HG03103 (cell line): ENCODE data around the gene MYH2.

Source experiments
- ATAC-seq: cut with Tn5 transposase; IDR thresholded peaks from one replicate; pipeline ENCODE4 v1.9.1; 2021; ENCODE audit warnings: low read depth; ENCODE audit not compliant: unreplicated experiment

MYH2 gene

DNA sequence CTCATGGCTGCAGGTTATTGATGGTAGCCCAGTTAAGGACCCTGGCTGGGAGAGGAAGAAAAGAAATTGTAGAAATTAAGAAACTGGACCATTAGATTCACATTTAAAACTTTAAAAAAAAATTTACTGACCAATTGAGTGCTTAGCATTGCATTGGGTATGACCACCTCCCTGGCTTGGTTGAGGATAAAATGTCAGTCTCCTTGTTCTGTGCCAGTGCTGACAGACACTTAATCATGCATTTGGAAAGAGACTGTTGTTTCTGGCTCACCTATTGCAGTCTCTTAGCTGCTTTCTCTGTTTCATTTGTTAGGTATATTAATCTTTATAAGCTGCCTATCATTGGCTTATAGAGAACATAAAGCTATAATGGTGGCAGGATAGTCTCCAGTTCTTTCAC lies 32.8 kb downstream of the MYH2 start:
- ATAC-seq, result no peak

DNA sequence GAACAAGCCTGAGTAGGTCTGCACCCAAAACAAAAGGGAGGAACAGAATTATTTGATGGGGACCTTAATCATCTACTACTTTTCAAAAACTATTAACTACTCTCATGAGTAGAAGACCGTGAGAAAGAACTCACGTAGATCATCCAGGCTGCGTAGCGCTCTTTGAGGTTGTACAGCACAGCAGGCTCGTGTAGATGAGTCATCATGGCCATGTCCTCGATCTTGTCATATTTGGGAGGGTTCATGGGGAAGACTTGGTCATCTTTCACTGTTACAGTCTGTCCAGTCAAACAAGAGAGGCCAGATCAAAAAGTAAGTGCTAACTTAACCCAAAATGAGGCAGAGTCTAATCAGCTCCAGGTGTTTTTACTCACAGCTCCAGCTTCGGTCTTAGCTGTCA lies 33.4 kb downstream of the MYH2 start:
- no peak for ATAC-seq

DNA sequence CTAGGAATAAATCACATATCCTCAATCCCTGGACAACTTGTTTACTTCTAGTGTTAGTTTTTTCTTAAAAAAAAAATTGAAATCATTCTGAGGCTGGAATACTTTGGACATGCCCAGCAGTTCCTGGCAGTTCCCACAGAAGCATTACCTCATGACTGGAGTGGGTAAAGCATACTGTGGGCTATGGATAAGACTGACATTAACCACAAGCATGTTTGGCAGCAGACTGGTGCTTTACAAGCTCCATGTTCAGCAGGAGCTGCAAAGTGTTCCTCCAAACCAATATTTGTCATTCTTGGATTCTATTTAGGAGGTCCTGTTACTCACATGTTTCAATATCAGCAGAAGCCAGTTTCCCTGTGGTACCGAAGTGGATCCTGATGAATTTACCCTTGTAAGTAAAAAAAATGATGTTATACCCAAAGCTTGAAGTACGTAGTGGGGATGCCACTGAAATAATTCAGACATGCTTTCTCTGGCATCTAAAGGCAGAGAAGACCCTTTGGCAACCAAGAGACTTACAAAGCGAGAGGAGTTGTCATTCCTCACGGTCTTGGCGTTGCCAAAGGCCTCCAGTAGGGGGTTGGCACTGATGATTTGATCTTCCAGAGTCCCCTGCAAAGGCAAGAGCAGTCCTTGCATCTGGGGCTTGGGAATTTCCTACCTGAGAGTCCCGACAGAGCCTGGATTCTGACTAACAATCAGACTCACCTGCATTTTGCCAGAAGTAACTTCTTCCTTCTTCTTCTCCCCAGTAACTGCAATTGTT lies 36.0 kb downstream of the MYH2 start:
- ATAC-seq, result no peak

DNA sequence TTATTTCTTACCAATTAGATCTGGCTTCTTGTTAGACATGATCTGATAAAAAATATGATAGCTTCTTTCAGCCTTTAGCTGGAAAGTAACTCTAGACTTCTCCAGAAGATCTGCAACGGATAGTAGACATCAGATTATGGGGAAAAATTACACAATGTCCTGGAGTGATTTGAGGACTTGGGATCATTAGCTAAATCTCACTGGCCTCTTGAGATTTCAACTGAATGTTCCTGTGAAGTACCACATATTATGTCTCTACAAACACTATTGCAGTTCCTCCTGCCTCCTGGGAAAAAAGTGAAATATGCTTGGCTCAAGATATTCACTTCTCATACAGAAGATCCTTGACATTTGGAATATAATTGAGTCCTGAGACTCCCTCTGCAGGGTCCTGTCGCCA lies 36.6 kb downstream of the MYH2 start:
- no peak for ATAC-seq

DNA sequence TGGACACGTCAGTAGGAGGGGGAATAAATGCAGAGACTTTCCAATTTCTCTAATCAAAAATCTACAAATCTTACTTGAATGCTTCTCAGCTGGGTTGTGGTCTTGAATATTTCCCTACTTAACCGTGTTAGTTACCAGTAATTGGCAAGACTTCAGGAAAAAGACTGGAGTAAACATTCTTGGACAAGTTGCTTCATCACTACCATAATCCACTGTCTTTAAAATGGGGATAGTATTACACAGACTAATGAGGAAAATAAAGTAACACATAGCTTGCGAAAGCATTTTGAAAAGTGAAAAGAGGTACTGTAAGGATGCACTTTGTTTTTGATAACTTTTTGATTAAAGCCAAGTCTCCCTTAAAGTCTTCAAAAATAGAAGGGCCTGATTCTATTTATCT lies 49.5 kb downstream of the MYH2 start:
- ATAC-seq, result no peak

DNA sequence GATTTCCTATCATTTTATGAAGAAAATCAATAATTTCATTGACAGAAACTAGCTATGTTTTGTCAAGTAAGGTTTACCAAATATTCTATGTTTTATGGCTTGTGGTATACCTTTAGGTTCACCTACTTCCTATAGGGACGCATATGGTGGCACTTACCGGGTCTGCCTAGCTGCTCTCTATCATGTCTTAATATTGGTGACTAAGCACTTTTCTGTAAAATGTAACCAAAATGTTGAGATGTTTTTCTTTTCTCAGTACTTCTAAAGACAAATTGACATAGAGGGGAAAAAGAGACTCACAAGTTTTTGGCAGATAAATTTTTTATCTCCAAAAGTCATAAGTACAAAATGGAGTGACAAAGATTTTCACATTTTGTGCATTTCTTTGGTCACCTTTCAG lies 57.5 kb downstream of the MYH2 start:
- ATAC-seq, result no peak

DNA sequence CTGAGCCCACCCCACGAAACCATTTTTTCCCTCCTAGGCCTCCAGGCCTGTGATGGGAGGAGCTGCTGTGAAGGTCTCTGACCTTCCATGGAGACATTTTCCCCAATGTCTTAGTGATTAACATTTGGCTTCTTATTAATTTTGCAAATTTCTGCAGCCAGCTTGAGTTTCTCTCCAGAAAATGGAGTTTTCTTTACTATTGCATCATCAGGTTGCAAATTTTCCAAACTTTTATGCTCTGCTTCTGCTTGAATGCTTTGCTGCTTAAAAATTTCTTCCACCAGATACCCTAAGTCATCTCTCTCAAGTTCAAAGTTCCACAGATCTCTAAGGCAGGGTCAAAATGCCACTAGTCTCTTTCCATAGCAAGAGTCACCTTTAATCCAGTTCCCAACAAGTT lies 67.2 kb downstream of the MYH2 start:
- ATAC-seq, result no peak

DNA sequence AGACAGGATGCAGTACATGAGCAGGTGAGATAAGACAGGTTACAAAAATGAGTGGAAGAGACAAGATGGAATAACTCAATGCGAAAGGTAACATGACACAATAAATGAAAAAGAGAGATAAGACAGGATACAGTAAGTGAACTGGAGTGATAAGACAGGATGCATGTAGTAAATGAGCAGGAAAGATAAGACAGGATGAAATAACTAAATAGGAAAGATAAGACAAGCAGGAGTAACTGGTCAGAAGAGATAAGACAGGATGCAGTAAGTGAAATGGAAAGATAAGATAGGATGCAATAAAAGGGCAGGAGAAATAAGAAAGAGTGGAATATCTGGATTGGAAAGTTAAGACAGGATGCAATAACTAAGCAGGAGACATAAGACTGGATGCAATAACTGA lies 71.8 kb downstream of the MYH2 start:
- no peak for ATAC-seq

DNA sequence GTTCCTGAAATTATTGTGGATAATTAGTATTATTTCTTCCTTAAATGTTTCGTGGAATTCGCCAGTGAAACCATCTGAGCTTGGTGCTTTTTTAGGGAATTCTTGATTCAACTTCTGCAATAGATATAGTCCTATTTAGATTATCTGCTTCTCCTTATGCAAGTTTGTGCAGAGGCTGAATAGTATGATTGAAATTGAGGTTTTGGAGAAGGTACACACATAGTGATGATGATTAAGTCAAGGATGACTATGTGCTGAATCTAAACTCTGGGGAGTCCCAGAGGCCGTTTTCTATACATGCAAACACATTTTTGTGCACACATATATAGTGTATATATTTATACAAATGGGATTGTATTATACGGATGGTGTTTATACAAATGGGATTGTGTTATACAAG lies 74.9 kb downstream of the MYH2 start:
- no peak for ATAC-seq

DNA sequence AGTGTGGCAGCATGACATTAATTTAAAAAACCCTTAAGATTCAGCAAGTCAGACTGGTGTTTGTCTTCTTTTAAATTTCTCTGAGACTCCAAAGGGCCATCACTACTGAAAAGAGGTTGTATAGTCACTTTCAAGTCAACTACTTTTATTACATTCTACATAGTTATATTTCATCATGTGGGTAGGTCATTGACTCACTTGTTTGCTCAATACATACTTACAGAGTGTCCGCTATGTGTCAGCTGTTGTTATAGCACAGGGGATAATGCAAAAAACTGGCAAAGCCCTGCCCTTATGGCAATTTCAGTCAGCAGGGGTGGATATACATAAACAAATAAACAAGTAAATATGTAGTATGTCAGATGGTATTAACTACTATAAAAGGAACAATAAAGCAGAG lies 77.6 kb downstream of the MYH2 start:
- ATAC-seq, result no peak
